ENCODE results near the gene SQOR. TPM values are rescaled to one million over a fixed set of nuclear protein-coding genes. Genes with fewer than 3 reads are reported as not detected.

SQOR gene
- polyA plus RNA-seq, 2 of the 4 experiments (the other 2 are of a cell fraction): 33.8 to 71.7 TPM

DNA sequence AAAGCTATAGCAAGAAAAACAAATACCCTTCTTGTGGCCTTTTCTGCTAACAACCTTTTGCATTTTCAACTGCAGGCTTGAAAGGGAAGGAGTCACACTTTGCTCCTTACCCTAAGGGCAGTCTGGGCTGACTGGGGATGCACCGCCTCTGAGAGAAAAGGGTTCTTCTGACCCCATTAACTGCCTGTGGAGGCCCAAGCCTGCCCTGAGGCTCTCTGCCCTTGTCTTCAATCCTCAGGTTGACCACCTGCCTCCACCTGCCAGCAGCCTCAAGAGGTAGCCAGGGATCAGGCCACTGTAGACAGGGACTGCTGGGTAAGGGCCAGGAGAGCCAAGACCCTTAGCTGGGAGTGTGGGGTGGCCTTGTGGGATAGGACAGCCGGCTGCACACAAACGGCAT is 93.8 kb downstream of the SQOR start:
- FAIRE-seq (no peak), ATAC-seq (no peak)

DNA sequence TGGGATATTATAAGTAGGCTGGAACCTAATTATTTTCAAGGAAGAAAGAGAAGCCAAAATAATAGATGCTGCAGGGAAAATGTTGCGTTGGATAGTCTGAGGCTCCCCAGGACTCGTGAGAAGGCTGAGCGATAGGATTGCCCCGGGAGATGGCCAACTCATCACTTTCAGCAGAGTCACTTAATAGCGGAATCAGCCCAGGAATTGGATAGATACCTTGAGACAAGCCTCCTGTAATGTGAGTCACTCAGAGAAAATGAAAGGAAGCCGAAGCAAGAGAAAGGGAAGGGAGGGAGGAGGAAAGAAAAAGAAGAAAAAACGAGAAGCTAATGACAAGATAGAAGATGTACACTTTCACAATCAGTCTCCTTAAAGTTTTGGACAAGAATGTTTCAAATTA is 94.3 kb downstream of the SQOR start:
- Histone ChIP-seq H3K9me3 (no peaks in the 10 kb centered on the region), H3K4me1 (no peaks in the 10 kb centered on the region), H3K4me3 (no peak overlapping the region), H3K27ac (no peak overlapping the region), H3K4me2 (no peak overlapping the region; the same call in 2 of the 3 replicates)
- DNase-seq (ENCODE audit: low read depth in 1 of 2, low spot score in 1 of 2) (no peak), FAIRE-seq (no peak), ATAC-seq (no peak)
- WGBS (ENCODE audit: missing lambda C conversion rate): 9% methylated on average over 7 of the region's 7 CpGs
- TF ChIP-seq SREBF2 (IDR thresholded peaks at IDR 0.05): no peak
- POLR2A ChIA-PET: no interaction called here
- CTCF ChIA-PET: no interaction called here

More for the DNA sequence above, 93.8 kb downstream of the SQOR start:
- WGBS (ENCODE audit: missing lambda C conversion rate): 57% methylated on average over 3 of the region's 3 CpGs
- POLR2A ChIA-PET: no interaction called here
- DNase-seq (ENCODE audit: low read depth in 1 of 2, low spot score in 1 of 2): no peak
- TF ChIP-seq, protein P1, sequence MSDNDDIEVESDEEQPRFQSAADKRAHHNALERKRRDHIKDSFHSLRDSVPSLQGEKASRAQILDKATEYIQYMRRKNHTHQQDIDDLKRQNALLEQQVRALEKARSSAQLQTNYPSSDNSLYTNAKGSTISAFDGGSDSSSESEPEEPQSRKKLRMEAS (IDR thresholded peaks at IDR 0.05): no peak
- TF ChIP-seq EHF (CRISPR knock-in tag; IDR thresholded peaks at IDR 0.05) (no peak), EHMT2 (IDR thresholded peaks at IDR 0.05; ENCODE audit: low read depth) (no peak), RAD21 (conservative IDR thresholded peaks at IDR 0.05 in 1 of 2, IDR thresholded peaks at IDR 0.05 in 1 of 2) (no peak), SMC3 (IDR thresholded peaks at IDR 0.05) (no peak), CEBPB (IDR thresholded peaks at IDR 0.05) (no peak), CHD2 (IDR thresholded peaks at IDR 0.05; ENCODE audit: low read length, partially characterized antibody) (no peak), ESRRA (IDR thresholded peaks at IDR 0.05; ENCODE audit: borderline replicate concordance, low read length) (no peak), CBX8 (IDR thresholded peaks at IDR 0.05) (no peak), BHLHE40 (IDR thresholded peaks at IDR 0.05; ENCODE audit: low read depth, low read length) (no peak), POLR2A (IDR thresholded peaks at IDR 0.05; ENCODE audit: low read length) (no peak)
- TF ChIP-seq, protein P2, sequence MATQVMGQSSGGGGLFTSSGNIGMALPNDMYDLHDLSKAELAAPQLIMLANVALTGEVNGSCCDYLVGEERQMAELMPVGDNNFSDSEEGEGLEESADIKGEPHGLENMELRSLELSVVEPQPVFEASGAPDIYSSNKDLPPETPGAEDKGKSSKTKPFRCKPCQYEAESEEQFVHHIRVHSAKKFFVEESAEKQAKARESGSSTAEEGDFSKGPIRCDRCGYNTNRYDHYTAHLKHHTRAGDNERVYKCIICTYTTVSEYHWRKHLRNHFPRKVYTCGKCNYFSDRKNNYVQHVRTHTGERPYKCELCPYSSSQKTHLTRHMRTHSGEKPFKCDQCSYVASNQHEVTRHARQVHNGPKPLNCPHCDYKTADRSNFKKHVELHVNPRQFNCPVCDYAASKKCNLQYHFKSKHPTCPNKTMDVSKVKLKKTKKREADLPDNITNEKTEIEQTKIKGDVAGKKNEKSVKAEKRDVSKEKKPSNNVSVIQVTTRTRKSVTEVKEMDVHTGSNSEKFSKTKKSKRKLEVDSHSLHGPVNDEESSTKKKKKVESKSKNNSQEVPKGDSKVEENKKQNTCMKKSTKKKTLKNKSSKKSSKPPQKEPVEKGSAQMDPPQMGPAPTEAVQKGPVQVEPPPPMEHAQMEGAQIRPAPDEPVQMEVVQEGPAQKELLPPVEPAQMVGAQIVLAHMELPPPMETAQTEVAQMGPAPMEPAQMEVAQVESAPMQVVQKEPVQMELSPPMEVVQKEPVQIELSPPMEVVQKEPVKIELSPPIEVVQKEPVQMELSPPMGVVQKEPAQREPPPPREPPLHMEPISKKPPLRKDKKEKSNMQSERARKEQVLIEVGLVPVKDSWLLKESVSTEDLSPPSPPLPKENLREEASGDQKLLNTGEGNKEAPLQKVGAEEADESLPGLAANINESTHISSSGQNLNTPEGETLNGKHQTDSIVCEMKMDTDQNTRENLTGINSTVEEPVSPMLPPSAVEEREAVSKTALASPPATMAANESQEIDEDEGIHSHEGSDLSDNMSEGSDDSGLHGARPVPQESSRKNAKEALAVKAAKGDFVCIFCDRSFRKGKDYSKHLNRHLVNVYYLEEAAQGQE (IDR thresholded peaks at IDR 0.05): no peak
- TF ChIP-seq, protein P3, sequence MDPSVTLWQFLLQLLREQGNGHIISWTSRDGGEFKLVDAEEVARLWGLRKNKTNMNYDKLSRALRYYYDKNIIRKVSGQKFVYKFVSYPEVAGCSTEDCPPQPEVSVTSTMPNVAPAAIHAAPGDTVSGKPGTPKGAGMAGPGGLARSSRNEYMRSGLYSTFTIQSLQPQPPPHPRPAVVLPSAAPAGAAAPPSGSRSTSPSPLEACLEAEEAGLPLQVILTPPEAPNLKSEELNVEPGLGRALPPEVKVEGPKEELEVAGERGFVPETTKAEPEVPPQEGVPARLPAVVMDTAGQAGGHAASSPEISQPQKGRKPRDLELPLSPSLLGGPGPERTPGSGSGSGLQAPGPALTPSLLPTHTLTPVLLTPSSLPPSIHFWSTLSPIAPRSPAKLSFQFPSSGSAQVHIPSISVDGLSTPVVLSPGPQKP (IDR thresholded peaks at IDR 0.05; ENCODE audit: low read depth, low read length): no peak
- Histone ChIP-seq H3K4me3 (no peak overlapping the region), H3K4me1 (no peaks in the 10 kb centered on the region), H3K27ac (no peak overlapping the region), H3K9me3 (no peaks in the 10 kb centered on the region), H3K4me2 (no peak overlapping the region)
- CTCF ChIA-PET: interaction anchor here (1.5 kb wide), 1 partner anchor 13 kb away, joined by 5 read pairs; no protein-coding TSS in a partner anchor

DNA sequence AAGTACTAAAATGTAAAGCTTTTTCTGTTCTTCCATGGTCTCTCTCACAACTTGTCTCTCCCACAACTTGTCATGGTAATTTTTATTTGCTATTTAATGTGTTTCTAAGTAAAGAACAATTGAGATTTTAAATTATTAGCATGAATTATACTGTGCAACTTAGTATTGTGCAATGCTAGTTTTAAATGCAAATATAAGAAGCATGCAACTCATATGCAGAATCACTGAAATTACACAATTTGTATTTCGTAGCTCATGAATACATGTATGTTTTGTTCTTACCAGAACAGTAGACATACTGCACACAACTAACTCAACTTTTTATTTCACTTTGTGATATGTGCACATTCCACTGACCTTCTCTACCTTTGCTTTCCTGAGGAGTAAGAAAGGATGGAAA is 96.5 kb downstream of the SQOR start:
- ATAC-seq: no peak
- WGBS (ENCODE audit: missing lambda C conversion rate): 10% methylated on average over 1 of the region's 1 CpG
- H3K4me2 ChIP-seq: no peak overlapping the region
- DNase-seq (ENCODE audit: low read depth in 1 of 2, low spot score in 1 of 2): no peak
- H3K9me3 ChIP-seq: no peaks in the 10 kb centered on the region
- no peak overlapping the region for H3K4me3 ChIP-seq
- no peaks in the 10 kb centered on the region for H3K4me1 ChIP-seq
- ChIA-PET CTCF (interaction anchor here (0.8 to 2.1 kb wide), 2 partner anchors 14 to 60 kb away, joined by 3 to 7 read pairs; no protein-coding TSS in a partner anchor), POLR2A (no interaction called here)
- H3K27ac ChIP-seq: no peak overlapping the region
- no peak for FAIRE-seq
- TF ChIP-seq BHLHE40 (IDR thresholded peaks at IDR 0.05; ENCODE audit: low read depth, low read length) (no peak), CBX8 (IDR thresholded peaks at IDR 0.05) (no peak), FOSL2 (IDR thresholded peaks at IDR 0.05) (no peak), FOSL2 (CRISPR knock-in tag; IDR thresholded peaks at IDR 0.05) (no peak), TFCP2L1 (CRISPR knock-in tag; IDR thresholded peaks at IDR 0.05) (no peak), HEYL (CRISPR knock-in tag; IDR thresholded peaks at IDR 0.05) (no peak), CBX2 (IDR thresholded peaks at IDR 0.05; ENCODE audit: borderline replicate concordance, low read depth) (no peak)
